GM23338 (cell line): ENCODE measurements around the gene CROCC2. TPM values are rescaled to one million over a fixed set of nuclear protein-coding genes. Genes with fewer than 3 reads are reported as not detected.
"Not testable (repeated sequence)": the region's sequence is repeated elsewhere in the genome, so short reads cannot be mapped to it uniquely, and the experiment has no call there.

Source experiments
- ATAC-seq: fragments of 200-7000 bp; cut with Tn5 transposase; 3 replicates; pipeline ENCODE4 v1.9.1; 2020
- DNase-seq: peaks from one replicate; pipeline ENCODE4 v3.0.0-alpha.2; 2015; ENCODE audit warnings: low spot score
- H2AFZ ChIP-seq: fragments of 200-600 bp; sonication (generic); 2 replicates; pipeline ENCODE4 v1.8.0; 2016; ENCODE audit warnings: antibody characterized with exemption, mild to moderate bottlenecking, moderate library complexity
- H3F3A ChIP-seq: fragments of 200-600 bp; sonication (generic); replicated peaks from 2 replicates; pipeline ENCODE4 v1.8.0; 2017; ENCODE audit warnings: antibody characterized with exemption, mixed run types, low read depth
- H3K27ac ChIP-seq: fragments of 200-600 bp; sonication (generic); 2 replicates; pipeline ENCODE4 v1.6.1; 2016; ENCODE audit warnings: low read depth
- H3K27me3 ChIP-seq: fragments of 200-600 bp; sonication (generic); 2 replicates; pipeline ENCODE4 v1.8.0; 2016; ENCODE audit warnings: mild to moderate bottlenecking, mixed run types, moderate library complexity; ENCODE audit not compliant: insufficient read depth
- H3K36me3 ChIP-seq: fragments of 200-600 bp; sonication (generic); 2 replicates; pipeline ENCODE4 v1.8.0; 2016; ENCODE audit warnings: mild to moderate bottlenecking; ENCODE audit not compliant: insufficient read depth
- H3K4me1 ChIP-seq: fragments of 200-600 bp; sonication (generic); 2 replicates; pipeline ENCODE4 v1.8.0; 2016; ENCODE audit warnings: mild to moderate bottlenecking, moderate library complexity; ENCODE audit not compliant: insufficient read depth
- H3K4me2 ChIP-seq: fragments of 200-600 bp; sonication (generic); 2 replicates; pipeline ENCODE4 v1.7.1; 2017; ENCODE audit warnings: mixed run types
- H3K4me3 ChIP-seq: fragments of 200-600 bp; sonication (generic); 2 replicates; pipeline ENCODE4 v1.6.1; 2016; ENCODE audit warnings: mixed run types
- H3K79me2 ChIP-seq: fragments of 200-600 bp; sonication (generic); replicated peaks from 2 replicates; pipeline ENCODE4 v1.8.0; 2017; ENCODE audit warnings: mild to moderate bottlenecking; ENCODE audit not compliant: insufficient read depth
- H3K9me2 ChIP-seq: fragments of 200-600 bp; sonication (generic); 2 replicates; pipeline ENCODE4 v1.8.0; 2017; ENCODE audit not compliant: insufficient read depth
- H4K20me1 ChIP-seq: fragments of 200-600 bp; sonication (generic); replicated peaks from 2 replicates; pipeline ENCODE4 v1.8.0; 2017; ENCODE audit warnings: mild to moderate bottlenecking; ENCODE audit not compliant: insufficient read depth
- H3K27ac Mint-ChIP-seq: 2 replicates; pipeline ENCODE4 v1.8.0; 2020; ENCODE audit warnings: inconsistent platforms, mild to moderate bottlenecking, moderate library complexity, mixed read lengths
- H3K27me3 Mint-ChIP-seq: 3 replicates; pipeline ENCODE4 v1.8.0; 2022; ENCODE audit warnings: low read depth, mild to moderate bottlenecking, moderate library complexity, mixed read lengths, inconsistent platforms; ENCODE audit not compliant: insufficient read depth, poor library complexity
- H3K36me3 Mint-ChIP-seq: 3 replicates; pipeline ENCODE4 v1.8.0; 2021; ENCODE audit warnings: low read depth, mild to moderate bottlenecking, inconsistent platforms, moderate library complexity, mixed read lengths
- H3K4me1 Mint-ChIP-seq: 3 replicates; pipeline ENCODE4 v1.8.0; 2020; ENCODE audit warnings: mild to moderate bottlenecking, inconsistent platforms, mixed read lengths
- H3K4me3 Mint-ChIP-seq: 3 replicates; pipeline ENCODE4 v1.8.0; 2021; ENCODE audit warnings: moderate library complexity, mild to moderate bottlenecking, inconsistent platforms, mixed read lengths
- H3K9me3 Mint-ChIP-seq: 3 replicates; pipeline ENCODE4 v1.8.0; 2020; ENCODE audit warnings: moderate library complexity, mild to moderate bottlenecking, inconsistent platforms, mixed read lengths
- CREB1 ChIP-seq: fragments of 250-450 bp; sonication (Bioruptor Pico); IDR thresholded peaks from 2 replicates; pipeline ENCODE4 v1.5.0; 2020; ENCODE audit warnings: low read depth, mild to moderate bottlenecking, moderate library complexity
- NANOG ChIP-seq: IDR thresholded peaks from 2 replicates; pipeline ENCODE4 v1.6.1; 2016; ENCODE audit warnings: antibody characterized with exemption, borderline replicate concordance
- POLR2AphosphoS5 ChIP-seq: IDR thresholded peaks from 2 replicates; pipeline ENCODE4 v1.6.1; 2016; ENCODE audit warnings: antibody characterized with exemption, low read depth
- STAT1 ChIP-seq: IDR thresholded peaks from one replicate; pipeline ENCODE4 v1.6.1; 2016; ENCODE audit warnings: antibody characterized with exemption; ENCODE audit not compliant: unreplicated experiment
- ZNF331 ChIP-seq: fragments of 250-450 bp; sonication (Bioruptor Pico); IDR thresholded peaks from 2 replicates; pipeline ENCODE4 v1.5.0; 2020; ENCODE audit warnings: low read depth, mild to moderate bottlenecking, moderate library complexity
- ZNF462 ChIP-seq: fragments of 250-450 bp; sonication (Bioruptor Pico); IDR thresholded peaks from 2 replicates; pipeline ENCODE4 v1.5.0; 2020; ENCODE audit warnings: mild to moderate bottlenecking, moderate library complexity
- polyA plus RNA-seq: library from polyadenylated mRNA; unstranded; fragments of >200 nt; fragmentation: Nextera tagmentation; extraction: Ambion mirVana; gene quantifications from 2 replicates; pipeline ENCODE4 v1.2.1, GENCODE V29; 2016
- total RNA-seq: library from RNA; depleted of rRNA; stranded (reverse); fragments of >200 nt; shearing (Covaris generic); gene quantifications from 2 replicates; pipeline ENCODE4 v1.2.3, GENCODE V29; 2014

Gene CROCC2
- total and polyA plus RNA-seq, 2 experiments from 2014 or later: not detected

GRCh38 chr2:240975903-240976302, 69.8 kb downstream of the CROCC2 start:
- not testable (repeated sequence) for H3K4me1 ChIP-seq, ATAC-seq, DNase-seq, H3K4me1 Mint-ChIP-seq, H3K27me3 Mint-ChIP-seq, H3K27ac Mint-ChIP-seq, H3K36me3 ChIP-seq, H4K20me1 ChIP-seq, H3K79me2 ChIP-seq, H3K36me3 Mint-ChIP-seq, H3K27me3 ChIP-seq, H3K9me3 Mint-ChIP-seq, H3K4me3 ChIP-seq, H3K27ac ChIP-seq, H3K9me2 ChIP-seq, H3K4me3 Mint-ChIP-seq, H3K4me2 ChIP-seq, H2AFZ ChIP-seq, H3F3A ChIP-seq

GRCh38 chr2:240981280-240981679, 75.1 kb downstream of the CROCC2 start:
- TF ChIP-seq CREB1 (CRISPR knock-in tag): no peak
- H3K27me3 Mint-ChIP-seq: peaks cover 5% of the 10 kb centered on the region
- H3K27ac Mint-ChIP-seq: no peak overlapping the region
- Histone ChIP-seq H2AFZ (no peak overlapping the region), H3K27me3 (no peaks in the 10 kb centered on the region), H4K20me1 (no peaks in the 10 kb centered on the region), H3K79me2 (no peaks in the 10 kb centered on the region), H3K9me2 (no peaks in the 10 kb centered on the region), H3K4me2 (no peak overlapping the region), H3K36me3 (no peaks in the 10 kb centered on the region), H3K4me1 (no peaks in the 10 kb centered on the region; the same call in 1 of the 2 replicates), H3K4me3 (no peak overlapping the region), H3K27ac (no peak overlapping the region), H3F3A (no peaks in the 10 kb centered on the region)
- no peak for ATAC-seq
- DNase-seq: no peak
- H3K9me3 Mint-ChIP-seq: no peaks in the 10 kb centered on the region
- no peak overlapping the region for H3K4me3 Mint-ChIP-seq
- no peaks in the 10 kb centered on the region for H3K4me1 Mint-ChIP-seq
- H3K36me3 Mint-ChIP-seq: no peaks in the 10 kb centered on the region

GRCh38 chr2:240981871-240982800, 76.0 kb downstream of the CROCC2 start:
- H3K4me3 Mint-ChIP-seq: no peak overlapping the region
- ATAC-seq: no peak
- no peaks in the 10 kb centered on the region for H3K36me3 ChIP-seq

GRCh38 chr2:240982821-240983281, 76.7 kb downstream of the CROCC2 start:
- no peak overlapping the region for H3K4me2 ChIP-seq
- no peaks in the 10 kb centered on the region for H3K27me3 ChIP-seq
- Mint-ChIP-seq H3K36me3 (no peaks in the 10 kb centered on the region), H3K27ac (no peak overlapping the region), H3K4me1 (no peaks in the 10 kb centered on the region), H3K27me3 (peaks cover 5% of the 10 kb centered on the region), H3K9me3 (no peaks in the 10 kb centered on the region), H3K4me3 (no peak overlapping the region)
- no peaks in the 10 kb centered on the region for H3K36me3 ChIP-seq
- no peaks in the 10 kb centered on the region for H3K79me2 ChIP-seq
- H4K20me1 ChIP-seq: no peaks in the 10 kb centered on the region
- no peak overlapping the region for H3K27ac ChIP-seq
- ATAC-seq (no peak), DNase-seq (no peak)
- no peaks in the 10 kb centered on the region for H3F3A ChIP-seq
- H3K9me2 ChIP-seq: no peaks in the 10 kb centered on the region
- peak overlapping the region; percentile 32; the same call in 1 of the 2 replicates for H2AFZ ChIP-seq
- no peak overlapping the region for H3K4me3 ChIP-seq
- no peaks in the 10 kb centered on the region; the same call in 1 of the 2 replicates for H3K4me1 ChIP-seq
- no peak for TF ChIP-seq ZNF462 (CRISPR knock-in tag)

More at GRCh38 chr2:240981871-240982800, 76.0 kb downstream of the CROCC2 start:
- Histone ChIP-seq H3K9me2 (no peaks in the 10 kb centered on the region), H3K79me2 (no peaks in the 10 kb centered on the region), H3K4me2 (no peak overlapping the region), H3F3A (no peaks in the 10 kb centered on the region), H3K27me3 (no peaks in the 10 kb centered on the region), H3K27ac (no peak overlapping the region), H3K4me3 (no peak overlapping the region), H4K20me1 (no peaks in the 10 kb centered on the region), H3K4me1 (no peaks in the 10 kb centered on the region; the same call in 1 of the 2 replicates), H2AFZ (no peak overlapping the region)
- H3K36me3 Mint-ChIP-seq: no peaks in the 10 kb centered on the region
- DNase-seq: no peak
- no peaks in the 10 kb centered on the region for H3K4me1 Mint-ChIP-seq
- no peak overlapping the region for H3K27ac Mint-ChIP-seq
- TF ChIP-seq ZNF331 (CRISPR knock-in tag) (no peak), CREB1 (CRISPR knock-in tag) (no peak), POLR2AphosphoS5 (no peak), STAT1 (no peak), NANOG (no peak)
- peaks cover 5% of the 10 kb centered on the region for H3K27me3 Mint-ChIP-seq
- H3K9me3 Mint-ChIP-seq: no peaks in the 10 kb centered on the region
